Sigmoid colon (tissue), 7 donors: ENCODE results near the gene FTCD. TPM values are rescaled to one million over a fixed set of nuclear protein-coding genes. Genes with fewer than 3 reads are reported as not detected.
A peak's percentile ranks its signal among the peaks of the same experiment; 100 is the strongest.
"Not testable (repeated sequence)": the region's sequence is repeated elsewhere in the genome, so short reads cannot be mapped to it uniquely, and the experiment has no call there.

Experiments used
- DNase-seq: peaks from one replicate; pipeline ENCODE4 v3.0.0-alpha.2; 2019
- H3K27ac ChIP-seq, 4 donors: fragments of 200-600 bp; sonication (generic); one replicate each; pipeline ENCODE4 v1.5.1; 2016 to 2019; ENCODE audit warnings: mild to moderate bottlenecking in 1 of 4
- H3K27me3 ChIP-seq, 3 donors: fragments of 200-600 bp; sonication (generic); one replicate each; pipeline ENCODE4 v1.5.1; 2019; ENCODE audit warnings: mild to moderate bottlenecking in 1 of 3
- H3K36me3 ChIP-seq, 4 donors: fragments of 200-600 bp; sonication (generic); one replicate each; pipeline ENCODE4 v1.5.1; 2016 to 2019
- H3K4me1 ChIP-seq, 4 donors: fragments of 200-600 bp; sonication (generic); one replicate each; pipeline ENCODE4 v1.5.1; 2017 to 2019
- H3K4me3 ChIP-seq, 4 donors: fragments of 200-600 bp; sonication (generic); one replicate each; pipeline ENCODE4 v1.5.1; 2017 to 2019; ENCODE audit warnings: mild to moderate bottlenecking in 2 of 4, moderate library complexity in 1 of 4
- H3K9me3 ChIP-seq, 4 donors: fragments of 200-600 bp in 3 of 4; sonication (generic) in 3 of 4; one replicate each; pipeline versions ENCODE4 v1.5.1 to v1.6.1; 2013 to 2019
- CTCF ChIP-seq, 4 experiments: fragments of 450-650 bp in 3 of 4; fragments of 200-600 bp in 1 of 4; IDR thresholded peaks; one replicate each; pipeline ENCODE4 v1.5.1; 2016 to 2019; ENCODE audit warnings: antibody characterized with exemption in 4 of 4, mild to moderate bottlenecking in 3 of 4, moderate library complexity in 2 of 4
- EP300 ChIP-seq, 4 donors: sonication (generic); formaldehyde crosslinking; IDR thresholded peaks; one replicate each; pipeline ENCODE4 v1.6.1; 2017; ENCODE audit warnings: antibody characterized with exemption in 4 of 4
- POLR2A ChIP-seq, 2 donors: fragments of 450-650 bp; IDR thresholded peaks; one replicate each; pipeline ENCODE4 v1.6.1; 2016; ENCODE audit warnings: antibody characterized with exemption in 2 of 2, mild to moderate bottlenecking in 2 of 2, moderate library complexity in 2 of 2
- POLR2AphosphoS5 ChIP-seq, 4 donors: sonication (generic); formaldehyde crosslinking; IDR thresholded peaks; one replicate each; pipeline ENCODE4 v1.6.1; 2017; ENCODE audit warnings: antibody characterized with exemption in 4 of 4
- WGBS, 2 donors: extraction: QIAGEN DNeasy Blood & Tissue Kit; methylation state at CpG; one replicate each; pipeline ENCODE4 v1.1.7; 2013; 5-methylcytosine and 5-hydroxymethylcytosine counted together
- intact Hi-C: fragments of 100-400 bp; cut with DNase I; formaldehyde crosslinking; loops from one replicate; pipeline ENCODE4 v1.15.1; 2023
- polyA plus RNA-seq, 3 donors: library from polyadenylated mRNA; stranded (reverse); fragments of 200-250 nt; gene quantifications; one replicate each; pipeline ENCODE4 v1.2.3, GENCODE V29; 2013
- total RNA-seq, 4 donors: library from RNA; depleted of rRNA; stranded (reverse); fragments of >200 nt; gene quantifications; one replicate each; pipeline ENCODE4 v1.1.0, GENCODE V29; 2016
- donor health status: healthy with polysubstance abuse.
- donor health status: Bipolar disorder and iron deficiency.
- donor health status: healthy.

The FTCD gene
- total and polyA plus RNA-seq, 7 donors: 0.20 to 1.4 TPM; not detected in 5

DNA sequence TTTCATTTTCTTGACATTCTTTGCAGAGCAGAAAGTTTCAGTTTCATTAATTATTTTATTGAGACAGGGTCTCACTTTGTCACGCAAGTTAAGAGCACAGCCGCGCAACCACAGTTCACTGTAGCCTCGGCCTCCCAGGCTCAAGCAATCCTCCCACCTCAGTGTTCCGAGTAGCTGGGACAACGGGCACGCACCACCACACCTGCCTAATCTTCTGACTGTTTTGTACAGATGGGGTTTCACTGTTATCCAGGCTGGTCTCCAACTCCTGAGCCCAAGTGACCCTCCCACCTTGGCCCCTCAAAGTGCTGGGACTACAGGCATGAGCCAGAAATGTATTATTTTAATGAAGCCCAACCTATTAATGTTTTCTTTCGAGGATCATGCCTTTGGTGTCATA, 31.9 kb upstream of the FTCD start:
- TF ChIP-seq EP300 (IDR thresholded peaks at IDR 0.05) (no peak), POLR2AphosphoS5 (IDR thresholded peaks at IDR 0.05) (no peak), POLR2A (IDR thresholded peaks at IDR 0.05) (no peak), CTCF (IDR thresholded peaks at IDR 0.05) (no peak)
- peak overlapping the region in 1 of 4 donors; percentile 69 for H3K27ac ChIP-seq
- peaks cover 0 to 9% (median 0%) of the 10 kb centered on the region in 3 donors for H3K27me3 ChIP-seq
- WGBS, 2 donors: 91 to 94% methylated on average over 8 of the region's 8 CpGs
- H3K36me3 ChIP-seq: peaks cover 0 to 31% (median 0%) of the 10 kb centered on the region in 4 donors
- intact Hi-C loops: no loop called here
- H3K9me3 ChIP-seq: no peaks in the 10 kb centered on the region
- DNase-seq: no peak
- no peak overlapping the region for H3K4me3 ChIP-seq
- H3K4me1 ChIP-seq: peaks cover 0 to 31% (median 28%) of the 10 kb centered on the region in 4 donors

DNA sequence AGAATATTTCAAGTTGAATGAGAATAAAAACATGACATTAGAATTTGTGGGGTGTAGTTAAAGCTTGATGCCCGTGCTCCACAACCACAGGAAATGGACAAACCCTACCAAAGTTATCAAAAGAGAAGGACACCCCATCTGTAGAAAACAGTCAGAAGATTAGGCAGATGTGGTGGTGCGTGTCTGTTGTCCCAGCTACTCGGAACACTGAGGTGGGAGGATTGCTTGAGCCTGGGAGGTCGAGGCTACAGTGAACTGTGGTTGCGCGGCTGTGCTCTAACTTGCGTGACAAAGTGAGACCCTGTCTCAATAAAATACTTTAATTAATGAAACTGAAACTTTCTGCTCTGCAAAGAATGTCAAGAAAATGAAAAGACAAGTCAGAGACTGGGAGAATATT, 30.3 kb upstream of the FTCD start:
- 81% methylated on average over 7 of the region's 7 CpGs for WGBS, 2 donors
- DNase-seq: no peak
- Histone ChIP-seq H3K27ac (peak overlapping the region; percentile 75 to 95 (median 80)), H3K9me3 (no peaks in the 10 kb centered on the region), H3K4me3 (peak overlapping the region in 1 of 4 donors; percentile 73), H3K4me1 (peaks cover 0 to 31% (median 26%) of the 10 kb centered on the region in 4 donors), H3K36me3 (peaks cover 0 to 17% (median 0%) of the 10 kb centered on the region in 4 donors), H3K27me3 (peaks cover 0 to 9% (median 0%) of the 10 kb centered on the region in 3 donors)
- intact Hi-C loops: no loop called here
- no peak for TF ChIP-seq CTCF (IDR thresholded peaks at IDR 0.05)
- no peak for TF ChIP-seq EP300 (IDR thresholded peaks at IDR 0.05)
- TF ChIP-seq POLR2A (IDR thresholded peaks at IDR 0.05): no peak
- no peak for TF ChIP-seq POLR2AphosphoS5 (IDR thresholded peaks at IDR 0.05)

- TF ChIP-seq POLR2AphosphoS5 (IDR thresholded peaks at IDR 0.05) (peak in 3 of 4 donors; percentile 7 to 61 (median 44)), CTCF (IDR thresholded peaks at IDR 0.05) (no peak)
- H3K27me3 ChIP-seq: peaks cover 0 to 9% (median 0%) of the 10 kb centered on the region in 3 donors
- no peaks in the 10 kb centered on the region for H3K9me3 ChIP-seq
- peaks cover 0 to 30% (median 24%) of the 10 kb centered on the region in 4 donors for H3K4me1 ChIP-seq
- 10 to 42% methylated on average over 30 of the region's 30 CpGs for WGBS, 2 donors
- peak overlapping the region; percentile 18 to 73 (median 46) for H3K4me3 ChIP-seq
- intact Hi-C loops: loop anchor here (5.0 kb wide), 1 partner anchor 43 kb away; no protein-coding TSS in a partner anchor
- H3K36me3 ChIP-seq: peaks cover 0 to 9% (median 0%) of the 10 kb centered on the region in 4 donors
- DNase-seq: peak; percentile 94
- peak overlapping the region; percentile 75 to 95 (median 80) for H3K27ac ChIP-seq
These were observed 29.5 kb upstream of the FTCD start for GRCh38 chr21:46184625-46185555.

DNA sequence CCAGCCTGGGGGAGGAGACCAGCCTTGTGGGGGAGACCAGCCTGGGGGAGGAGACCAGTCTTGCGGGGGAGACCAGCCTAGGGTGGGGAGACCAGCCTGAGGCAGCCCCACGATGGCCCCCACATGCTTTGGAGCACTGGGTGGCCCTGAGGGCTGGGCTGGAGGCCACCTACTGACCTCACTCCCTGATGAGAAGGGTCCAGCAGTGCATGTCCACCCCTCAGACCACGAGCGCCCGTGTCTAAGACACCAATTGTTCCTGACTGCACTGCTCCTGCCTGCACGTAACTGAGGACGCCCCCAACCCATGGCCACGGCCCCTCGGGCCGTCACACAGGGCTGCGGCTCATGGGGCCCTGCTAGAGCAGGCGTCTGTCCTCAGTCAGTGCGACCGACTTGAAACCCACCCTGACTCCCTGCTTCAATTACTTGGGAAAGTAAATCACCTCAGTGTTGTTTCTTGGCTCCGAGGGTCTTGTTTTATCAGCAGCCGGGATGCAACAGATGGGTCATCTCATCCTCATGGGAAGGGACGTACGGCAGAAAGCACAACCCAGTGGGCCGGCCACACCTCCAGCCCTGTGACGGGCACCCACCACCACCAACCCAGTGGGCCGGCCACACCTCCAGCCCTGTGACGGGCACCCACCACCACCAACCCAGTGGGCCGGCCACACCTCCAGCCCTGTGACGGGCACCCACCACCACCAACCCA, 28.7 kb upstream of the FTCD start, which contains the start of gene SPATC1L:
Gene SPATC1L, minus strand, starts transcription at position 550 of the 715 bp plus-strand sequence. CDS start 1,643 bp downstream, outside the sequence.
- peak in 2 of 4 donors; percentile 12 to 33 for TF ChIP-seq POLR2AphosphoS5 (IDR thresholded peaks at IDR 0.05)
- TF ChIP-seq EP300 (IDR thresholded peaks at IDR 0.05): no peak
- H3K4me3 ChIP-seq: peak within 1 kb of the TSS; percentile 42 to 73 (median 47)
- peaks cover 0 to under 1% (median 0%) of the 10 kb centered on the region in 4 donors for H3K36me3 ChIP-seq
- no peaks in the 10 kb centered on the region for H3K9me3 ChIP-seq
- H3K27me3 ChIP-seq: peaks cover 0 to 9% (median 0%) of the 10 kb centered on the region in 3 donors
- DNase-seq: peak; percentile 89
- H3K4me1 ChIP-seq: peaks cover 0 to 22% (median 18%) of the 10 kb centered on the region in 4 donors
- WGBS, 2 donors: 4 to 18% methylated on average over 21 of the region's 24 CpGs
- H3K27ac ChIP-seq: peak within 1 kb of the TSS; percentile 75 to 95 (median 80)
- intact Hi-C loops: loop anchor here (5.0 kb wide), 1 partner anchor 42 kb away; no protein-coding TSS in a partner anchor

DNA sequence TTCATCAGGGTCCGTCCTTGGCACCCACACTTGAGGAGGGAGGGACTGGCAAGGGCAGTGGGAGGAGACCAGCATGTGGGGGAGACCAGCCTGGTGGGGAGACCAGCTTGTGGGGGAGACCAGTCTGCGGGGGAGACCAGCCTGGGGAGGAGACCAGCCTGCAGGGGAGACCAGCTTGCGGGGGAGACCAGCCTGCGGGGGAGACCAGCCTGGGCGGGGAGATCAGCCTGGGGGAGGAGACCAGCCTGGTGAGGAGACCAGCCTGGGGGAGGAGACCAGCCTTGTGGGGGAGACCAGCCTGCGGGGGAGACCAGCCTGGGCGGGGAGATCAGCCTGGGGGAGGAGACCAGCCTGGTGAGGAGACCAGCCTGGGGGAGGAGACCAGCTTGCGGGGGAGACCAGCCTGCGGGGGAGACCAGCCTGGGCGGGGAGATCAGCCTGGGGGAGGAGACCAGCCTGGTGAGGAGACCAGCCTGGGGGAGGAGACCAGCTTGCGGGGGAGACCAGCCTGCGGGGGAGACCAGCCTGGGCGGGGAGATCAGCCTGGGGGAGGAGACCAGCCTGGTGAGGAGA, 28.0 kb upstream of the FTCD start:
- Histone ChIP-seq H3K4me3 (peak overlapping the region in 2 of 4 donors; percentile 52 to 73), H3K27ac (peak overlapping the region in 2 of 4 donors; percentile 71 to 74), H3K4me1 (peaks cover 0 to 16% (median 12%) of the 10 kb centered on the region in 4 donors)
- not testable (repeated sequence) for H3K36me3 ChIP-seq, H3K27me3 ChIP-seq, DNase-seq, H3K9me3 ChIP-seq
- WGBS, 2 donors: 37 to 48% methylated on average over 8 of the region's 13 CpGs
- intact Hi-C loops: loop anchor here (5.0 kb wide), 1 partner anchor 41 kb away; no protein-coding TSS in a partner anchor
